GM23338 (cell line): ENCODE measurements around the gene PRM1. TPM values are rescaled to one million over a fixed set of nuclear protein-coding genes. Genes with fewer than 3 reads are reported as not detected.

Experiments
- ATAC-seq: fragments of 200-7000 bp; cut with Tn5 transposase; 3 replicates; pipeline ENCODE4 v1.9.1; 2020
- DNase-seq: peaks from one replicate; pipeline ENCODE4 v3.0.0-alpha.2; 2015; ENCODE audit warnings: low spot score
- H2AFZ ChIP-seq: fragments of 200-600 bp; sonication (generic); 2 replicates; pipeline ENCODE4 v1.8.0; 2016; ENCODE audit warnings: antibody characterized with exemption, mild to moderate bottlenecking, moderate library complexity
- H3F3A ChIP-seq: fragments of 200-600 bp; sonication (generic); replicated peaks from 2 replicates; pipeline ENCODE4 v1.8.0; 2017; ENCODE audit warnings: antibody characterized with exemption, mixed run types, low read depth
- H3K27ac ChIP-seq: fragments of 200-600 bp; sonication (generic); 2 replicates; pipeline ENCODE4 v1.6.1; 2016; ENCODE audit warnings: low read depth
- H3K27me3 ChIP-seq: fragments of 200-600 bp; sonication (generic); 2 replicates; pipeline ENCODE4 v1.8.0; 2016; ENCODE audit warnings: mild to moderate bottlenecking, mixed run types, moderate library complexity; ENCODE audit not compliant: insufficient read depth
- H3K36me3 ChIP-seq: fragments of 200-600 bp; sonication (generic); 2 replicates; pipeline ENCODE4 v1.8.0; 2016; ENCODE audit warnings: mild to moderate bottlenecking; ENCODE audit not compliant: insufficient read depth
- H3K4me1 ChIP-seq: fragments of 200-600 bp; sonication (generic); 2 replicates; pipeline ENCODE4 v1.8.0; 2016; ENCODE audit warnings: mild to moderate bottlenecking, moderate library complexity; ENCODE audit not compliant: insufficient read depth
- H3K4me2 ChIP-seq: fragments of 200-600 bp; sonication (generic); 2 replicates; pipeline ENCODE4 v1.7.1; 2017; ENCODE audit warnings: mixed run types
- H3K4me3 ChIP-seq: fragments of 200-600 bp; sonication (generic); 2 replicates; pipeline ENCODE4 v1.6.1; 2016; ENCODE audit warnings: mixed run types
- H3K79me2 ChIP-seq: fragments of 200-600 bp; sonication (generic); replicated peaks from 2 replicates; pipeline ENCODE4 v1.8.0; 2017; ENCODE audit warnings: mild to moderate bottlenecking; ENCODE audit not compliant: insufficient read depth
- H3K9me2 ChIP-seq: fragments of 200-600 bp; sonication (generic); 2 replicates; pipeline ENCODE4 v1.8.0; 2017; ENCODE audit not compliant: insufficient read depth
- H4K20me1 ChIP-seq: fragments of 200-600 bp; sonication (generic); replicated peaks from 2 replicates; pipeline ENCODE4 v1.8.0; 2017; ENCODE audit warnings: mild to moderate bottlenecking; ENCODE audit not compliant: insufficient read depth
- H3K27ac Mint-ChIP-seq: 2 replicates; pipeline ENCODE4 v1.8.0; 2020; ENCODE audit warnings: inconsistent platforms, mild to moderate bottlenecking, moderate library complexity, mixed read lengths
- H3K27me3 Mint-ChIP-seq: 3 replicates; pipeline ENCODE4 v1.8.0; 2022; ENCODE audit warnings: low read depth, mild to moderate bottlenecking, moderate library complexity, mixed read lengths, inconsistent platforms; ENCODE audit not compliant: insufficient read depth, poor library complexity
- H3K36me3 Mint-ChIP-seq: 3 replicates; pipeline ENCODE4 v1.8.0; 2021; ENCODE audit warnings: low read depth, mild to moderate bottlenecking, inconsistent platforms, moderate library complexity, mixed read lengths
- H3K4me1 Mint-ChIP-seq: 3 replicates; pipeline ENCODE4 v1.8.0; 2020; ENCODE audit warnings: mild to moderate bottlenecking, inconsistent platforms, mixed read lengths
- H3K4me3 Mint-ChIP-seq: 3 replicates; pipeline ENCODE4 v1.8.0; 2021; ENCODE audit warnings: moderate library complexity, mild to moderate bottlenecking, inconsistent platforms, mixed read lengths
- H3K9me3 Mint-ChIP-seq: 3 replicates; pipeline ENCODE4 v1.8.0; 2020; ENCODE audit warnings: moderate library complexity, mild to moderate bottlenecking, inconsistent platforms, mixed read lengths
- CTCF ChIP-seq, 2 experiments: fragments of 200-600 bp in 1 of 2; sonication (generic) in 1 of 2; conservative IDR thresholded peaks; 2 replicates each; pipeline versions ENCODE4 v1.5.1 to v1.6.1; 2016 to 2017; ENCODE audit warnings: antibody characterized with exemption in 2 of 2, low read depth in 2 of 2, mild to moderate bottlenecking in 2 of 2, moderate library complexity in 1 of 2
- ETS1 ChIP-seq: IDR thresholded peaks from 2 replicates; pipeline ENCODE4 v1.6.1; 2016; ENCODE audit warnings: antibody characterized with exemption
- EZH2 ChIP-seq: fragments of 200-600 bp; sonication (generic); IDR thresholded peaks from one replicate; pipeline ENCODE4 v1.8.0; 2017; ENCODE audit warnings: antibody characterized with exemption, mild to moderate bottlenecking, low read depth; ENCODE audit not compliant: unreplicated experiment
- EZH2phosphoT487 ChIP-seq: fragments of 200-600 bp; sonication (generic); IDR thresholded peaks from one replicate; pipeline ENCODE4 v1.8.1; 2018; ENCODE audit warnings: antibody characterized with exemption; ENCODE audit not compliant: unreplicated experiment
- JUNB ChIP-seq: IDR thresholded peaks from one replicate; pipeline ENCODE4 v1.6.1; 2016; ENCODE audit warnings: antibody characterized with exemption; ENCODE audit not compliant: unreplicated experiment
- NANOG ChIP-seq: IDR thresholded peaks from 2 replicates; pipeline ENCODE4 v1.6.1; 2016; ENCODE audit warnings: antibody characterized with exemption, borderline replicate concordance
- POLR2AphosphoS5 ChIP-seq: IDR thresholded peaks from 2 replicates; pipeline ENCODE4 v1.6.1; 2016; ENCODE audit warnings: antibody characterized with exemption, low read depth
- REST ChIP-seq: IDR thresholded peaks from one replicate; pipeline ENCODE4 v1.6.1; 2018; ENCODE audit warnings: antibody characterized with exemption; ENCODE audit not compliant: unreplicated experiment
- STAT1 ChIP-seq: IDR thresholded peaks from one replicate; pipeline ENCODE4 v1.6.1; 2016; ENCODE audit warnings: antibody characterized with exemption; ENCODE audit not compliant: unreplicated experiment
- ZNF114 ChIP-seq: fragments of 250-450 bp; sonication (Bioruptor Pico); IDR thresholded peaks from 2 replicates; pipeline ENCODE4 v1.5.0; 2020; ENCODE audit warnings: mild to moderate bottlenecking, moderate library complexity
- ZNF331 ChIP-seq: fragments of 250-450 bp; sonication (Bioruptor Pico); IDR thresholded peaks from 2 replicates; pipeline ENCODE4 v1.5.0; 2020; ENCODE audit warnings: low read depth, mild to moderate bottlenecking, moderate library complexity
- ZNF462 ChIP-seq: fragments of 250-450 bp; sonication (Bioruptor Pico); IDR thresholded peaks from 2 replicates; pipeline ENCODE4 v1.5.0; 2020; ENCODE audit warnings: mild to moderate bottlenecking, moderate library complexity
- polyA plus RNA-seq: library from polyadenylated mRNA; unstranded; fragments of >200 nt; fragmentation: Nextera tagmentation; extraction: Ambion mirVana; gene quantifications from 2 replicates; pipeline ENCODE4 v1.2.1, GENCODE V29; 2016
- total RNA-seq: library from RNA; depleted of rRNA; stranded (reverse); fragments of >200 nt; shearing (Covaris generic); gene quantifications from 2 replicates; pipeline ENCODE4 v1.2.3, GENCODE V29; 2014

PRM1 gene
- total and polyA plus RNA-seq, 2 experiments from 2014 or later = 1.2 TPM; not detected in 1

GRCh38 chr16:11322823-11323222 is 41.7 kb upstream of the PRM1 start:
- H3K27me3 ChIP-seq = no peaks in the 10 kb centered on the region
- no peaks in the 10 kb centered on the region for H4K20me1 ChIP-seq
- H3K79me2 ChIP-seq = peaks cover 8% of the 10 kb centered on the region; the same call in 1 of the 2 replicates
- H3K27ac ChIP-seq = no peak overlapping the region
- no peak overlapping the region for H2AFZ ChIP-seq
- peaks cover 29% of the 10 kb centered on the region for H3K27me3 Mint-ChIP-seq
- H3K9me2 ChIP-seq = no peaks in the 10 kb centered on the region
- no peaks in the 10 kb centered on the region for H3K9me3 Mint-ChIP-seq
- H3K27ac Mint-ChIP-seq = peak overlapping the region; percentile 4; the same call in 1 of the 2 replicates
- no peak for TF ChIP-seq ETS1
- TF ChIP-seq ZNF462 = no peak
- TF ChIP-seq ZNF114 (CRISPR knock-in tag) = no peak
- TF ChIP-seq CTCF (conservative IDR thresholded peaks at IDR 0.05; ENCODE audit: low read depth in 2 of 2) = no peak
- TF ChIP-seq STAT1 = no peak
- TF ChIP-seq EZH2 = no peak
- TF ChIP-seq ZNF331 (CRISPR knock-in tag) = no peak
- no peak for TF ChIP-seq EZH2phosphoT487
- no peak for TF ChIP-seq POLR2AphosphoS5
- no peak for TF ChIP-seq JUNB
- no peak for TF ChIP-seq REST
- TF ChIP-seq NANOG = no peak
- ATAC-seq = no peak
- H3K4me3 ChIP-seq = no peak overlapping the region
- peaks cover 21% of the 10 kb centered on the region for H3F3A ChIP-seq
- DNase-seq = no peak
- peaks cover 18% of the 10 kb centered on the region for H3K4me1 ChIP-seq
- H3K4me2 ChIP-seq = no peak overlapping the region
- no peak overlapping the region for H3K4me3 Mint-ChIP-seq
- H3K4me1 Mint-ChIP-seq = peaks cover 28% of the 10 kb centered on the region
- no peaks in the 10 kb centered on the region for H3K36me3 ChIP-seq
- peaks cover 28% of the 10 kb centered on the region for H3K36me3 Mint-ChIP-seq
